GM18520 (cell line): ENCODE measurements around the gene INSR.

Experiments used
- ATAC-seq: cut with Tn5 transposase; IDR thresholded peaks from one replicate; pipeline ENCODE4 v1.9.1; 2021; ENCODE audit not compliant: unreplicated experiment

The INSR gene

GRCh38 chr19:7197119-7197759 lies 97.0 kb downstream of the INSR start:
- ATAC-seq: peak; percentile 26

GRCh38 chr19:7196763-7197118 lies 97.5 kb downstream of the INSR start:
- no peak for ATAC-seq

GRCh38 chr19:7195046-7195445 lies 99.2 kb downstream of the INSR start:
- ATAC-seq: no peak

GRCh38 chr19:7194566-7194965 lies 99.6 kb downstream of the INSR start:
- no peak for ATAC-seq

- ATAC-seq: peak; percentile 54
Observed at GRCh38 chr19:7191946-7192691, 102.1 kb downstream of the INSR start.

- no peak for ATAC-seq
Observed at GRCh38 chr19:7188698-7189629, 105.2 kb downstream of the INSR start.

GRCh38 chr19:7187605-7188339 lies 106.4 kb downstream of the INSR start:
- ATAC-seq: no peak

- ATAC-seq: no peak
Observed at GRCh38 chr19:7182489-7182888, 111.7 kb downstream of the INSR start.

- no peak for ATAC-seq
Observed at GRCh38 chr19:7179917-7180306, 114.3 kb downstream of the INSR start.

GRCh38 chr19:7177926-7178325 lies 116.3 kb downstream of the INSR start:
- ATAC-seq: no peak

- ATAC-seq: no peak
Observed at GRCh38 chr19:7176792-7177191, 117.4 kb downstream of the INSR start.

- no peak for ATAC-seq
Observed at GRCh38 chr19:7172794-7173193, 121.4 kb downstream of the INSR start.

- ATAC-seq: no peak
Observed at GRCh38 chr19:7170983-7171382, 123.2 kb downstream of the INSR start.

GRCh38 chr19:7168941-7169340 lies 125.3 kb downstream of the INSR start:
- ATAC-seq: no peak

GRCh38 chr19:7161292-7161691 lies 132.9 kb downstream of the INSR start:
- ATAC-seq: no peak

- ATAC-seq: no peak
Observed at GRCh38 chr19:7159105-7159933, 134.9 kb downstream of the INSR start.

- no peak for ATAC-seq
Observed at GRCh38 chr19:7153022-7153421, 141.2 kb downstream of the INSR start.

GRCh38 chr19:7152568-7152967 lies 141.6 kb downstream of the INSR start:
- no peak for ATAC-seq

- no peak for ATAC-seq
Observed at GRCh38 chr19:7149956-7150705, 144.1 kb downstream of the INSR start.
